Measurements from ENCODE around the gene EYA2.

Gene EYA2

GRCh38 chr20:47013606-47014005 is 119.0 kb downstream of the EYA2 start:
- no peak for DNase-seq

GRCh38 chr20:47016068-47016664 is 121.5 kb downstream of the EYA2 start:
- DNase-seq, result no peak

- no peak for DNase-seq
These were observed 123.7 kb downstream of the EYA2 start for GRCh38 chr20:47018381-47018780.

- DNase-seq, result no peak
These were observed 124.6 kb downstream of the EYA2 start for GRCh38 chr20:47019121-47019824.

GRCh38 chr20:47020231-47020630 is 125.6 kb downstream of the EYA2 start:
- DNase-seq, result no peak

GRCh38 chr20:47021850-47022249 is 127.2 kb downstream of the EYA2 start:
- DNase-seq, result no peak

GRCh38 chr20:47024461-47024937 is 129.9 kb downstream of the EYA2 start:
- peak; percentile 23 to 39 (median 29) for DNase-seq

GRCh38 chr20:47027042-47027441 is 132.4 kb downstream of the EYA2 start:
- DNase-seq, result peak in 1 of 3 donors; percentile 11

GRCh38 chr20:47027456-47027855 is 132.8 kb downstream of the EYA2 start:
- no peak for DNase-seq

GRCh38 chr20:47028487-47028886 is 133.8 kb downstream of the EYA2 start:
- no peak for DNase-seq

GRCh38 chr20:47029845-47030244 is 135.2 kb downstream of the EYA2 start:
- no peak for DNase-seq

- no peak for DNase-seq
These were observed 135.7 kb downstream of the EYA2 start for GRCh38 chr20:47030271-47030810.

GRCh38 chr20:47031004-47031403 is 136.4 kb downstream of the EYA2 start:
- peak; percentile 27 to 50 (median 43) for DNase-seq

- DNase-seq, result no peak
These were observed 137.2 kb downstream of the EYA2 start for GRCh38 chr20:47031821-47032220.

- no peak for DNase-seq
These were observed 138.4 kb downstream of the EYA2 start for GRCh38 chr20:47032933-47033578.

GRCh38 chr20:47033665-47034064 is 139.0 kb downstream of the EYA2 start:
- no peak for DNase-seq

GRCh38 chr20:47035026-47035590 is 140.5 kb downstream of the EYA2 start:
- no peak for DNase-seq

GRCh38 chr20:47036091-47036870 is 141.6 kb downstream of the EYA2 start:
- DNase-seq, result no peak

- DNase-seq, result peak; percentile 21 to 50 (median 29)
These were observed 144.2 kb downstream of the EYA2 start for GRCh38 chr20:47038566-47039560.

- DNase-seq, result no peak
These were observed 146.0 kb downstream of the EYA2 start for GRCh38 chr20:47040506-47041125.

- DNase-seq, result no peak
These were observed 146.8 kb downstream of the EYA2 start for GRCh38 chr20:47041396-47041899.

All from suppressor macrophage treated with lipopolysaccharide for 1 hour (primary cell).